H9 (cell line): ENCODE measurements around the gene MYO18B. TPM values are rescaled to one million over a fixed set of nuclear protein-coding genes. Genes with fewer than 3 reads are reported as not detected.

Source experiments
- DNase-seq: peaks from one replicate; pipeline ENCODE4 v3.0.0-alpha.2; 2017
- H2AFZ ChIP-seq: one replicate; pipeline ENCODE4 v1.6.1; 2013; ENCODE audit warnings: mild to moderate bottlenecking, low read length, control low read depth, moderate library complexity
- H2AK5ac ChIP-seq: 2 replicates; pipeline ENCODE4 v1.6.1; 2013; ENCODE audit warnings: low read length, control low read depth, mixed read lengths; ENCODE audit not compliant: insufficient read length
- H2BK120ac ChIP-seq: one replicate; pipeline ENCODE4 v1.6.1; 2013; ENCODE audit warnings: low read depth, mild to moderate bottlenecking, low read length, control low read depth, inconsistent platforms; ENCODE audit not compliant: poor library complexity, severe bottlenecking
- H2BK12ac ChIP-seq: 2 replicates; pipeline ENCODE4 v1.6.1; 2013; ENCODE audit warnings: low read length, control low read depth, mixed read lengths, low read depth; ENCODE audit not compliant: insufficient read length
- H2BK15ac ChIP-seq: 2 replicates; pipeline ENCODE4 v1.6.1; 2013; ENCODE audit warnings: low read depth, low read length, control low read depth
- H2BK20ac ChIP-seq: one replicate; pipeline ENCODE4 v1.6.1; 2013; ENCODE audit warnings: low read depth, mild to moderate bottlenecking, low read length, control low read depth, inconsistent platforms; ENCODE audit not compliant: poor library complexity, severe bottlenecking
- H2BK5ac ChIP-seq: 2 replicates; pipeline ENCODE4 v1.6.1; 2013; ENCODE audit warnings: low read length, control low read depth, mixed read lengths; ENCODE audit not compliant: insufficient read length
- H3K14ac ChIP-seq: 2 replicates; pipeline ENCODE4 v1.6.1; 2013; ENCODE audit warnings: low read length, control low read depth; ENCODE audit not compliant: insufficient read depth
- H3K18ac ChIP-seq: 2 replicates; pipeline ENCODE4 v1.6.1; 2013; ENCODE audit warnings: low read depth, mild to moderate bottlenecking, mixed read lengths, low read length, control low read depth; ENCODE audit not compliant: insufficient read length
- H3K23ac ChIP-seq: 2 replicates; pipeline ENCODE4 v1.6.1; 2013; ENCODE audit warnings: low read length, control low read depth, mixed read lengths, low read depth; ENCODE audit not compliant: insufficient read length
- H3K23me2 ChIP-seq: 2 replicates; pipeline ENCODE4 v1.6.1; 2013; ENCODE audit warnings: low read depth, mild to moderate bottlenecking, mixed read lengths, low read length, control low read depth; ENCODE audit not compliant: insufficient read length, poor library complexity, severe bottlenecking
- H3K27ac ChIP-seq: 2 replicates; pipeline ENCODE4 v1.5.1; 2013; ENCODE audit warnings: low read length, control low read depth, mixed read lengths, low read depth; ENCODE audit not compliant: insufficient read length
- H3K27me3 ChIP-seq: 2 replicates; pipeline ENCODE4 v1.6.1; 2013; ENCODE audit warnings: low read length, control low read depth, inconsistent platforms; ENCODE audit not compliant: insufficient read depth
- H3K4ac ChIP-seq: 2 replicates; pipeline ENCODE4 v1.6.1; 2013; ENCODE audit warnings: low read depth, mild to moderate bottlenecking, control low read depth, inconsistent platforms, low read length, moderate library complexity
- H3K4me1 ChIP-seq: 2 replicates; pipeline ENCODE4 v1.6.1; 2013; ENCODE audit warnings: low read length, control low read depth, inconsistent platforms; ENCODE audit not compliant: insufficient read depth
- H3K4me2 ChIP-seq: 2 replicates; pipeline ENCODE4 v1.6.1; 2013; ENCODE audit warnings: low read length, control low read depth, mixed read lengths; ENCODE audit not compliant: insufficient read length, insufficient read depth
- H3K56ac ChIP-seq: 2 replicates; pipeline ENCODE4 v1.6.1; 2013; ENCODE audit warnings: low read depth, mild to moderate bottlenecking, mixed read lengths, low read length, control low read depth; ENCODE audit not compliant: insufficient read length
- H3K79me1 ChIP-seq: 2 replicates; pipeline ENCODE4 v1.6.1; 2013; ENCODE audit warnings: low read depth, mild to moderate bottlenecking, moderate library complexity, low read length, control low read depth, inconsistent platforms; ENCODE audit not compliant: insufficient read depth, poor library complexity, severe bottlenecking
- H3K79me2 ChIP-seq: 2 replicates; pipeline ENCODE4 v1.6.1; 2013; ENCODE audit warnings: low read length, control low read depth, inconsistent platforms; ENCODE audit not compliant: insufficient read depth
- H3K9ac ChIP-seq: 2 replicates; pipeline ENCODE4 v1.6.1; 2013; ENCODE audit warnings: low read length, control low read depth, mixed read lengths; ENCODE audit not compliant: insufficient read length; ENCODE audit errors: extremely low read depth
- H3K9me3 ChIP-seq: one replicate; pipeline ENCODE4 v1.6.1; 2013; ENCODE audit warnings: low read depth, low read length, inconsistent platforms; ENCODE audit not compliant: control insufficient read depth
- H3T11ph ChIP-seq: one replicate; pipeline ENCODE4 v1.6.1; 2013; ENCODE audit warnings: mild to moderate bottlenecking, low read length, control low read depth, inconsistent platforms
- H4K20me1 ChIP-seq: one replicate; pipeline ENCODE4 v1.6.1; 2013; ENCODE audit not compliant: control insufficient read depth, insufficient read length, insufficient read depth
- H4K5ac ChIP-seq: 2 replicates; pipeline ENCODE4 v1.6.1; 2013; ENCODE audit warnings: low read depth, mild to moderate bottlenecking, mixed read lengths, low read length, control low read depth; ENCODE audit not compliant: insufficient read length
- H4K8ac ChIP-seq: replicated peaks from 2 replicates; pipeline ENCODE4 v1.6.1; 2013; ENCODE audit warnings: low read length, control low read depth, mixed read lengths, low read depth; ENCODE audit not compliant: insufficient read length
- H4K91ac ChIP-seq: 2 replicates; pipeline ENCODE4 v1.6.1; 2013; ENCODE audit warnings: low read depth, mild to moderate bottlenecking, moderate library complexity, mixed read lengths, low read length, control low read depth; ENCODE audit not compliant: insufficient read length
- H3K27ac Mint-ChIP-seq, 3 experiments: 2 replicates in 2 of 3; 3 replicates in 1 of 3; pipeline ENCODE4 v1.8.0; 2020 to 2021; ENCODE audit warnings: mixed read lengths in 3 of 3, mild to moderate bottlenecking in 1 of 3, moderate library complexity in 1 of 3
- H3K27me3 Mint-ChIP-seq: 2 replicates; pipeline ENCODE4 v1.8.0; 2021; ENCODE audit warnings: low read depth, mild to moderate bottlenecking, moderate library complexity, mixed read lengths
- H3K36me3 Mint-ChIP-seq, 3 experiments: 2 replicates in 2 of 3; 3 replicates in 1 of 3; pipeline ENCODE4 v1.8.0; 2020 to 2021; ENCODE audit warnings: low read depth in 3 of 3, mixed read lengths in 3 of 3; ENCODE audit not compliant: insufficient read depth in 1 of 3
- H3K4me1 Mint-ChIP-seq, 2 experiments: 2 replicates each; pipeline ENCODE4 v1.8.0; 2020; ENCODE audit warnings: mixed read lengths in 2 of 2
- H3K4me3 Mint-ChIP-seq, 2 experiments: 2 replicates in 1 of 2; 3 replicates in 1 of 2; pipeline ENCODE4 v1.8.0; 2020 to 2021; ENCODE audit warnings: mild to moderate bottlenecking in 2 of 2, mixed read lengths in 2 of 2, moderate library complexity in 1 of 2
- H3K9me3 Mint-ChIP-seq, 2 experiments: 2 replicates in 1 of 2; 3 replicates in 1 of 2; pipeline ENCODE4 v1.8.0; 2020; ENCODE audit warnings: mild to moderate bottlenecking in 2 of 2, mixed read lengths in 2 of 2, moderate library complexity in 1 of 2
- WGBS: extraction: QIAGEN DNeasy Blood & Tissue Kit; methylation state at CpG from one replicate; pipeline ENCODE4 v1.1.7; 2013; ENCODE audit warnings: missing lambda C conversion rate, low lambda C conversion rate, mixed read lengths; ENCODE audit not compliant: insufficient read length; ENCODE audit errors: extremely low coverage; 5-methylcytosine and 5-hydroxymethylcytosine counted together
- total RNA-seq: library from RNA; stranded (reverse); gene quantifications from 2 replicates; pipeline ENCODE4 v1.2.1, GENCODE V29; 2021
- TF ChIP-seq, protein P1 (sequence below): fragments of 200-600 bp; sonication (generic); conservative IDR thresholded peaks from 3 replicates; pipeline ENCODE4 v1.8.0; 2021; ENCODE audit warnings: antibody characterized with exemption, mild to moderate bottlenecking

Gene MYO18B
- total RNA-seq, 1 experiment from 2014 or later: 0.46 TPM

DNA sequence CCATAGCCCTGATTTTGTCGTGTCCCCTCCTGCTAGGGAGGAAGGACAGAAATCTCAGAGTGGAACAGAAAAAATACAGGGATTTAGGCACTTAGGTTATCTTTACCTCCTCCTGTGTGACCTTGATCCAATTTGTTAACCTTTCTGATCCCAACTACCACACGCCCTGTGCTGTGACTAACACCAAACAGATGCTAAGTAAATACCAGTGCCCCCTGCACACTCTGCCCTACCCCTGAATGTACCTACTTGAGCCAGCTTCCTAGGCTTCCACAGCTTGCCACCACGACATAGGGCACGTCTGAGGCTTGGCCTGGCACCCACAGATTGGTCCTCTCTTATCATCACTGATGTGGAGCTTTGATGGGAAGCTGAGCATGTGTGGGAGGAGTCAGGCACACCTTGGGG lies 9.2 kb downstream of the MYO18B start:
- no peak overlapping the region for H2AK5ac ChIP-seq
- H2BK12ac ChIP-seq: no peak overlapping the region
- Mint-ChIP-seq H3K4me1 (no peaks in the 10 kb centered on the region), H3K27ac (no peak overlapping the region; a peak in 1 of 7 replicates), H3K27me3 (peaks cover 25% of the 10 kb centered on the region), H3K4me3 (no peak overlapping the region), H3K36me3 (peaks cover 0 to 2% (median 0%) of the 10 kb centered on the region in 3 experiments; a peak in 1 of 7 replicates), H3K9me3 (peaks cover 0 to 3% of the 10 kb centered on the region in 2 experiments; a peak in 1 of 5 replicates)
- H3T11ph ChIP-seq: no peak overlapping the region
- no peak overlapping the region; the same call in 1 of the 2 replicates for H3K14ac ChIP-seq
- H3K9ac ChIP-seq: no peak overlapping the region
- no peaks in the 10 kb centered on the region for H3K23me2 ChIP-seq
- no peak overlapping the region for H2BK5ac ChIP-seq
- H4K91ac ChIP-seq: no peak overlapping the region
- TF ChIP-seq, protein P1, sequence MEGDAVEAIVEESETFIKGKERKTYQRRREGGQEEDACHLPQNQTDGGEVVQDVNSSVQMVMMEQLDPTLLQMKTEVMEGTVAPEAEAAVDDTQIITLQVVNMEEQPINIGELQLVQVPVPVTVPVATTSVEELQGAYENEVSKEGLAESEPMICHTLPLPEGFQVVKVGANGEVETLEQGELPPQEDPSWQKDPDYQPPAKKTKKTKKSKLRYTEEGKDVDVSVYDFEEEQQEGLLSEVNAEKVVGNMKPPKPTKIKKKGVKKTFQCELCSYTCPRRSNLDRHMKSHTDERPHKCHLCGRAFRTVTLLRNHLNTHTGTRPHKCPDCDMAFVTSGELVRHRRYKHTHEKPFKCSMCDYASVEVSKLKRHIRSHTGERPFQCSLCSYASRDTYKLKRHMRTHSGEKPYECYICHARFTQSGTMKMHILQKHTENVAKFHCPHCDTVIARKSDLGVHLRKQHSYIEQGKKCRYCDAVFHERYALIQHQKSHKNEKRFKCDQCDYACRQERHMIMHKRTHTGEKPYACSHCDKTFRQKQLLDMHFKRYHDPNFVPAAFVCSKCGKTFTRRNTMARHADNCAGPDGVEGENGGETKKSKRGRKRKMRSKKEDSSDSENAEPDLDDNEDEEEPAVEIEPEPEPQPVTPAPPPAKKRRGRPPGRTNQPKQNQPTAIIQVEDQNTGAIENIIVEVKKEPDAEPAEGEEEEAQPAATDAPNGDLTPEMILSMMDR: no peak
- H2BK15ac ChIP-seq: no peak overlapping the region
- no CpG with 5 or more reads among the region's 4 CpGs for WGBS
- H4K20me1 ChIP-seq: no peaks in the 10 kb centered on the region
- H3K4ac ChIP-seq: no peak overlapping the region
- H3K18ac ChIP-seq: no peak overlapping the region
- no peak overlapping the region for H2BK120ac ChIP-seq
- no peaks in the 10 kb centered on the region for H3K4me1 ChIP-seq
- H3K9me3 ChIP-seq: no peaks in the 10 kb centered on the region
- no peak overlapping the region for H3K27ac ChIP-seq
- no peak overlapping the region for H3K56ac ChIP-seq
- no peak overlapping the region for H4K5ac ChIP-seq
- H3K79me2 ChIP-seq: no peaks in the 10 kb centered on the region
- no peaks in the 10 kb centered on the region for H3K27me3 ChIP-seq
- no peak overlapping the region for H3K23ac ChIP-seq
- no peak overlapping the region for H4K8ac ChIP-seq
- no peak overlapping the region for H3K4me2 ChIP-seq
- H2BK20ac ChIP-seq: no peak overlapping the region
- DNase-seq: no peak
- no peak overlapping the region for H2AFZ ChIP-seq
- H3K79me1 ChIP-seq: no peaks in the 10 kb centered on the region
